ENCODE results near the gene TBX6.

The TBX6 gene

DNA sequence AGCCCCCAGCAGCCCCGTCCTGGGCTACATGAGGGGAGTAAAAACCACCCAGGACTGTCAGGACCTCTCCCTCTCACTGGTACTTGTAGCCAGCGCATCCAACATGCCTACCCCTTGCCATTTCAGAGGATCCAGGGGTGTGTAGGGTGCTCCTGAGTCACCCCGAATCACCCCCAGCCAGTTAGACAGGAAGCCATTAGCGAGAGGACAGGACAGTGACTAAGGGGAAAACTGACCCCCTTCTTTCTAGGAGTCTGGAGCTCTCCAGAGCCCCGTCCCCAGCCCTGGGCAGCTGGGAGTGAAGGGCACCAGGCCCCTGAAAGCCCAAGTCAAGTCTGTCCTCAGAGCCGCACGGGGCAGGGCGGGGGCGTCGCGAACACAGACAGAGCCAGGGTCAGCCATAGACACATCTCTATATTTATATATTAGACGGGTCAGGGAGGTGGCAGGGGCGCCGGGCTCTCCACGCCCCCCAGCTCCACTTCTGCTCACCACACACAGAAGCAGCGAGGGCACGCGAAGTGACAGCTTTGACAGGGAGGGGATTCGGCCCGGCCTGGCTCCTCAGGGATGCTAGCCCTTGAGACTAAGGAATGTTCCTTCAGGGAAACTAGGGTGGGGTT lies 22.1 kb upstream of the TBX6 start:
- peaks cover 2 to 28% (median 24%) of the 10 kb centered on the region in 5 donors for H3K4me1 ChIP-seq (ENCODE audit: control insufficient read depth in 5 of 5, insufficient read depth in 5 of 5, low read length in 5 of 5)
- H3K27me3 ChIP-seq (ENCODE audit: control insufficient read depth in 5 of 5, insufficient read depth in 4 of 5, low read length in 5 of 5) = no peaks in the 10 kb centered on the region
- no peak overlapping the region for H3K4me3 ChIP-seq (ENCODE audit: low read depth in 1 of 5, low read length in 5 of 5)
- peaks cover 0 to 90% (median 59%) of the 10 kb centered on the region in 5 donors for H3K36me3 ChIP-seq (ENCODE audit: control insufficient read depth in 5 of 5, insufficient read depth in 5 of 5, low read length in 5 of 5)
- H3K27ac ChIP-seq (ENCODE audit: low read depth, low read length) = peak overlapping the region; percentile 37
- H3K9me3 ChIP-seq (ENCODE audit: control insufficient read depth in 5 of 5, low read length in 5 of 5) = no peaks in the 10 kb centered on the region
- peak overlapping the region in 3 of 5 donors; percentile 13 to 35 (median 27) for H3K9ac ChIP-seq (ENCODE audit: low read length in 5 of 5)

DNA sequence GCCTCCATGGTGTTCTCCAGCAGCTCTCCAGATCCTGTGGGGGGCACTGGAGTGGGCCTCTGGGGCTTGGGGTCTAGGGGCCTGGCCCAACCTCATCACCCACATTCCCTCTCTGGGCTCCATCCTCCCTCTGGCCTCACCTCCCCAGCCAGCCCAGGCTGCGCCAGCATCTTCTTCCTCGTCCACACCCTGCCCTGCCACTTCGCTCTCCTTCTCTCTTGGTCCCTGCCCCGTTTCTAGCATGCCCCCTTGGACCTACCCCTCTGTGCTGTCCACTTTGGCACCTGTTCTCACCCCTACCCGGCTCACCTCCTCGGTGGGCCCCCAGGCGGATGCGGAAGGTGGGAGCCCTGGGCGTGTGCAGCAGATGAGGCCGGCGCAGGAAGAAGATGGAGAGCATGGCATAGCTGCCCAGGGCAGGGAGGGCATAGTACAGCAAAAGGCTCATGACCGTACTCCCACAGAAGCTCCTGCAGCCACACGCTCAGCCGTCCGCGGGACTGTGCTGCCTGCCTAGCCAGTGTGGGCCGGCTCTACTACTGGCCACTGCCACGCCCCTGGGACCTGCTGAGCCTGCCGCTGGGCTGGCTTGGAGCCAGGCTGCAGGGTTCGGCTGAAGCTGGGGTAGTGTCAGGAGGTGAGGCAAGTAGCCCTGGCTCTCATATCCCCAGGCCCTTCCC lies 21.4 kb upstream of the TBX6 start, which contains the start of gene GDPD3:
Gene GDPD3, minus strand, starts transcription at position 507 of the 680 bp plus-strand sequence. Its CDS starts 59 bp downstream, at position 448.
- H3K4me1 ChIP-seq (ENCODE audit: control insufficient read depth in 5 of 5, insufficient read depth in 5 of 5, low read length in 5 of 5) = peaks cover 2 to 28% (median 24%) of the 10 kb centered on the region in 5 donors
- peak within 1 kb of the TSS in 3 of 5 donors; percentile 13 to 35 (median 27) for H3K9ac ChIP-seq (ENCODE audit: low read length in 5 of 5)
- no peaks in the 10 kb centered on the region for H3K9me3 ChIP-seq (ENCODE audit: control insufficient read depth in 5 of 5, low read length in 5 of 5)
- H3K27ac ChIP-seq (ENCODE audit: low read depth, low read length) = peak within 1 kb of the TSS; percentile 37
- H3K36me3 ChIP-seq (ENCODE audit: control insufficient read depth in 5 of 5, insufficient read depth in 5 of 5, low read length in 5 of 5) = peaks cover 0 to 87% (median 58%) of the 10 kb centered on the region in 5 donors
- H3K4me3 ChIP-seq (ENCODE audit: low read depth in 1 of 5, low read length in 5 of 5) = no peak within 1 kb of the TSS
- H3K27me3 ChIP-seq (ENCODE audit: control insufficient read depth in 5 of 5, insufficient read depth in 4 of 5, low read length in 5 of 5) = no peaks in the 10 kb centered on the region

- no peaks in the 10 kb centered on the region for H3K27me3 ChIP-seq (ENCODE audit: control insufficient read depth in 5 of 5, insufficient read depth in 4 of 5, low read length in 5 of 5)
- H3K9ac ChIP-seq (ENCODE audit: low read length in 5 of 5) = no peak overlapping the region
- peaks cover 2 to 28% (median 24%) of the 10 kb centered on the region in 5 donors for H3K4me1 ChIP-seq (ENCODE audit: control insufficient read depth in 5 of 5, insufficient read depth in 5 of 5, low read length in 5 of 5)
- peaks cover 0 to 87% (median 55%) of the 10 kb centered on the region in 5 donors for H3K36me3 ChIP-seq (ENCODE audit: control insufficient read depth in 5 of 5, insufficient read depth in 5 of 5, low read length in 5 of 5)
- H3K27ac ChIP-seq (ENCODE audit: low read depth, low read length) = no peak overlapping the region
- H3K4me3 ChIP-seq (ENCODE audit: low read depth in 1 of 5, low read length in 5 of 5) = no peak overlapping the region
- H3K9me3 ChIP-seq (ENCODE audit: control insufficient read depth in 5 of 5, low read length in 5 of 5) = no peaks in the 10 kb centered on the region
Measured at GRCh38 chr16:30112197-30113030, 20.7 kb upstream of the TBX6 start.

GRCh38 chr16:30110661-30111060 lies 18.9 kb upstream of the TBX6 start:
- Histone ChIP-seq H3K27ac (ENCODE audit: low read depth, low read length) (no peak overlapping the region), H3K4me1 (ENCODE audit: control insufficient read depth in 5 of 5, insufficient read depth in 5 of 5, low read length in 5 of 5) (peaks cover 2 to 28% (median 24%) of the 10 kb centered on the region in 5 donors)

GRCh38 chr16:30108059-30108850 lies 16.5 kb upstream of the TBX6 start:
- Histone ChIP-seq H3K36me3 (ENCODE audit: control insufficient read depth in 5 of 5, insufficient read depth in 5 of 5, low read length in 5 of 5) (peaks cover 0 to 75% (median 51%) of the 10 kb centered on the region in 5 donors), H3K9ac (ENCODE audit: low read length in 5 of 5) (no peak overlapping the region), H3K4me3 (ENCODE audit: low read depth in 1 of 5, low read length in 5 of 5) (no peak overlapping the region), H3K27me3 (ENCODE audit: control insufficient read depth in 5 of 5, insufficient read depth in 4 of 5, low read length in 5 of 5) (no peaks in the 10 kb centered on the region), H3K27ac (ENCODE audit: low read depth, low read length) (no peak overlapping the region), H3K4me1 (ENCODE audit: control insufficient read depth in 5 of 5, insufficient read depth in 5 of 5, low read length in 5 of 5) (peaks cover 2 to 5% (median 4%) of the 10 kb centered on the region in 5 donors), H3K9me3 (ENCODE audit: control insufficient read depth in 5 of 5, low read length in 5 of 5) (no peaks in the 10 kb centered on the region)

More at GRCh38 chr16:30110661-30111060, 18.9 kb upstream of the TBX6 start:
- no peak overlapping the region for H3K9ac ChIP-seq (ENCODE audit: low read length in 5 of 5)
- H3K27me3 ChIP-seq (ENCODE audit: control insufficient read depth in 5 of 5, insufficient read depth in 4 of 5, low read length in 5 of 5) = no peaks in the 10 kb centered on the region
- H3K4me3 ChIP-seq (ENCODE audit: low read depth in 1 of 5, low read length in 5 of 5) = no peak overlapping the region
- H3K36me3 ChIP-seq (ENCODE audit: control insufficient read depth in 5 of 5, insufficient read depth in 5 of 5, low read length in 5 of 5) = peaks cover 0 to 84% (median 49%) of the 10 kb centered on the region in 5 donors
- H3K9me3 ChIP-seq (ENCODE audit: control insufficient read depth in 5 of 5, low read length in 5 of 5) = no peaks in the 10 kb centered on the region

DNA sequence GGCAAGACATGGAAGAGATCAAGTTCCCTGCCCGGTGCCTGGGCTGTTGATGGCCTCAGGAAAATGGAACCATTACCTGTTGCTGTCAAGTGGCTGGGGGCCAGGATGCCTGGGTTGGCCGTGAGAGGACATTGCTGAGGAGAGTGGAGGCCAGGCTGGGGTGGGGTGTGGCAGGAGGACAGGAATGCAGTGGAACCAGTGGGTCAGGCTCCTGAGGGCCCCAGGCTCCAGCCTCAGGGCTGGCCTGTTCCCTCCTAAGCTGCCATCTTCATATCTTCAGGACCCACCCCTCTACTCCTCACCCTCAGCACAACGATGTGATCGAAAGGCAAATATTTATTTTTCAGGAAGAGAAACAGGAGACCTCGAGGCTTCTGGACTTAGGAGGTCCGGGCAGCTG lies 12.8 kb upstream of the TBX6 start:
- Histone ChIP-seq H3K9me3 (ENCODE audit: control insufficient read depth in 5 of 5, low read length in 5 of 5) (no peaks in the 10 kb centered on the region), H3K4me1 (ENCODE audit: control insufficient read depth in 5 of 5, insufficient read depth in 5 of 5, low read length in 5 of 5) (peaks cover 0 to 2% (median 0%) of the 10 kb centered on the region in 5 donors), H3K27me3 (ENCODE audit: control insufficient read depth in 5 of 5, insufficient read depth in 4 of 5, low read length in 5 of 5) (no peaks in the 10 kb centered on the region), H3K36me3 (ENCODE audit: control insufficient read depth in 5 of 5, insufficient read depth in 5 of 5, low read length in 5 of 5) (peaks cover 0 to 42% (median 30%) of the 10 kb centered on the region in 5 donors), H3K4me3 (ENCODE audit: low read depth in 1 of 5, low read length in 5 of 5) (no peak overlapping the region), H3K27ac (ENCODE audit: low read depth, low read length) (no peak overlapping the region), H3K9ac (ENCODE audit: low read length in 5 of 5) (no peak overlapping the region)

DNA sequence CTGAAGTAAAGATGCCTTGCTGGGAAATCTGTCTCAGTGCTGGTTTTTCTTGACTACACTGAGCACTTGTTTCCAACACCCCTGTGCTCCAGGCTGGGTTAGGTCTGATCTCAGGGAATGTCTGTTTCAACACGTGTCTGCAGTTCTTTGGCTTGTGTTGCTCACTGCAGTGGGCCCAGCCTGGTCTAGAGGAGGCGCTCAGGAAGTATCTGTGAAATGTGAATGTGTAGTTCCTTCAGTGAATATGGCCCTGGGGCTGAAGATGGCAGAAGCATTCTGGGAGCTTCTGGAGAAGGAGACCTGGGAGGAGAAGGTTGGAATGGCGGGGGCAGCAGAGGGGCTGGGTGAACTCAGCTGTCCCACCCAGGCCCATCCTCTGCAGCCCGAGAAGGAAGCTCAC lies 12.4 kb upstream of the TBX6 start:
- no peak overlapping the region for H3K27ac ChIP-seq (ENCODE audit: low read depth, low read length)

GRCh38 chr16:30096862-30097563 lies 5.3 kb upstream of the TBX6 start:
- Histone ChIP-seq H3K9me3 (ENCODE audit: control insufficient read depth in 5 of 5, low read length in 5 of 5) (peaks cover 3 to 15% (median 13%) of the 10 kb centered on the region in 5 donors), H3K4me1 (ENCODE audit: control insufficient read depth in 5 of 5, insufficient read depth in 5 of 5, low read length in 5 of 5) (peaks cover 6 to 39% (median 33%) of the 10 kb centered on the region in 5 donors), H3K9ac (ENCODE audit: low read length in 5 of 5) (peak overlapping the region in 3 of 5 donors; percentile 73 to 86 (median 76)), H3K4me3 (ENCODE audit: low read depth in 1 of 5, low read length in 5 of 5) (peak overlapping the region; percentile 62 to 72 (median 65)), H3K27me3 (ENCODE audit: control insufficient read depth in 5 of 5, insufficient read depth in 4 of 5, low read length in 5 of 5) (no peaks in the 10 kb centered on the region), H3K36me3 (ENCODE audit: control insufficient read depth in 5 of 5, insufficient read depth in 5 of 5, low read length in 5 of 5) (peaks cover 3 to 16% (median 14%) of the 10 kb centered on the region in 5 donors), H3K27ac (ENCODE audit: low read depth, low read length) (peak overlapping the region; percentile 60)

More for the DNA sequence above, 12.4 kb upstream of the TBX6 start:
- H3K27me3 ChIP-seq (ENCODE audit: control insufficient read depth in 5 of 5, insufficient read depth in 4 of 5, low read length in 5 of 5) = no peaks in the 10 kb centered on the region
- no peak overlapping the region for H3K9ac ChIP-seq (ENCODE audit: low read length in 5 of 5)
- H3K4me3 ChIP-seq (ENCODE audit: low read depth in 1 of 5, low read length in 5 of 5) = no peak overlapping the region
- no peaks in the 10 kb centered on the region for H3K9me3 ChIP-seq (ENCODE audit: control insufficient read depth in 5 of 5, low read length in 5 of 5)
- peaks cover 0 to 40% (median 30%) of the 10 kb centered on the region in 5 donors for H3K36me3 ChIP-seq (ENCODE audit: control insufficient read depth in 5 of 5, insufficient read depth in 5 of 5, low read length in 5 of 5)
- H3K4me1 ChIP-seq (ENCODE audit: control insufficient read depth in 5 of 5, insufficient read depth in 5 of 5, low read length in 5 of 5) = peaks cover 0 to 2% (median 0%) of the 10 kb centered on the region in 5 donors
